GM12801 (cell line): ENCODE measurements around the gene ATXN7L1.

ENCODE experiments used
- TF ChIP-seq, protein P1 (sequence below): IDR thresholded peaks from one replicate; pipeline ENCODE4 v1.5.1; 2011; ENCODE audit warnings: control low read depth; ENCODE audit not compliant: insufficient read length; ENCODE audit errors: extremely low read depth

The ATXN7L1 gene

GRCh38 chr7:105866102-105866801 is 10.1 kb downstream of the ATXN7L1 start:
- TF ChIP-seq, protein P1, sequence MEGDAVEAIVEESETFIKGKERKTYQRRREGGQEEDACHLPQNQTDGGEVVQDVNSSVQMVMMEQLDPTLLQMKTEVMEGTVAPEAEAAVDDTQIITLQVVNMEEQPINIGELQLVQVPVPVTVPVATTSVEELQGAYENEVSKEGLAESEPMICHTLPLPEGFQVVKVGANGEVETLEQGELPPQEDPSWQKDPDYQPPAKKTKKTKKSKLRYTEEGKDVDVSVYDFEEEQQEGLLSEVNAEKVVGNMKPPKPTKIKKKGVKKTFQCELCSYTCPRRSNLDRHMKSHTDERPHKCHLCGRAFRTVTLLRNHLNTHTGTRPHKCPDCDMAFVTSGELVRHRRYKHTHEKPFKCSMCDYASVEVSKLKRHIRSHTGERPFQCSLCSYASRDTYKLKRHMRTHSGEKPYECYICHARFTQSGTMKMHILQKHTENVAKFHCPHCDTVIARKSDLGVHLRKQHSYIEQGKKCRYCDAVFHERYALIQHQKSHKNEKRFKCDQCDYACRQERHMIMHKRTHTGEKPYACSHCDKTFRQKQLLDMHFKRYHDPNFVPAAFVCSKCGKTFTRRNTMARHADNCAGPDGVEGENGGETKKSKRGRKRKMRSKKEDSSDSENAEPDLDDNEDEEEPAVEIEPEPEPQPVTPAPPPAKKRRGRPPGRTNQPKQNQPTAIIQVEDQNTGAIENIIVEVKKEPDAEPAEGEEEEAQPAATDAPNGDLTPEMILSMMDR: no peak

GRCh38 chr7:105863876-105864275 is 12.5 kb downstream of the ATXN7L1 start:
- TF ChIP-seq, protein P1: no peak

GRCh38 chr7:105862770-105863169 is 13.6 kb downstream of the ATXN7L1 start:
- TF ChIP-seq, protein P1: no peak

- TF ChIP-seq, protein P1: no peak
These were observed 14.1 kb downstream of the ATXN7L1 start for GRCh38 chr7:105862276-105862675.

DNA sequence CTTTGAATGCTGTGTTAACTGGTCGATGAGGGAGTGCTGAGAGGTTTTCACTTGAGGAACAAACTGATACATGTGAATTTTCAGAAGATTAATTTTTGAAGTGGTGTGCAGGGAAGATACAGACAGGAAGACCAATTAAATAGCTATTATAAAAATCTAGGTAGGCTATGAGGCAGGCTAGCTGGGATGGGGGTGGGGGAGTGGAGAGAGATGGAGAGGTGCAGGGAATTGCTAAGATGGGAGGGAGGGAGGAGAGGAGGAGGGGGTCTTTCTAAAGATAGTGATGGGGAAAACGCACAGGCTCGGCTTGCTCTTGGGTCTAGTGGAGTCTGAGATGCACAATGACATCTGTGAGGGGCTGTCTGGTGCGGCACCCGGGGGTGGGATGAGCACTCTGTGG is 15.2 kb downstream of the ATXN7L1 start:
- TF ChIP-seq, protein P1: no peak

DNA sequence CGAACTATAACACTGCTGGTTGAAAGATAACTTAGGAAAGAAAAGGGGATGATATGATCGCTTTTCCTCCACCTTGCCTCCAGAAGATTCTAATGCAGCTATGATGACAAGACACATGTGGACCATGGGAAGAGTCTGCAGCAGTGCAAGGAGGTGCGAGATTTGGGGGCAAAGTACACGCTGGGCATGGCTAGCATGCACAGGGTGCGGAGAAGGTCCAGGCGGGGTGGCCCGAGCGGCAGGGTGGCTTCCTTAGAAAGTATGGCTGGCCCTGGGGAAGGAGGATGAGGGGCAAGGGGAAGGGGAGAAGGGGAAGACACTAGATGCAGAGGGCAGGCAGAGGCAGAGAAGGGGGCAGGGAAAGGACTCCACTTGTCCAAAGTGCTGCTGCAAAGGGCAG is 15.6 kb downstream of the ATXN7L1 start:
- TF ChIP-seq, protein P1: no peak

GRCh38 chr7:105857009-105857952 is 19.1 kb downstream of the ATXN7L1 start:
- TF ChIP-seq, protein P1: no peak
